Heart right ventricle (tissue), 16 donors: ENCODE data around the gene TTC38. TPM values are rescaled to one million over a fixed set of nuclear protein-coding genes. Genes with fewer than 3 reads are reported as not detected.

ENCODE experiments used
- ATAC-seq, 8 donors: fragments of 200-7000 bp; cut with Tn5 transposase; one replicate each; pipeline ENCODE4 v1.9.1; 2020; ENCODE audit warnings: mild to moderate bottlenecking in 8 of 8, moderate library complexity in 8 of 8, moderate number of reproducible peaks in 1 of 8
- DNase-seq, 2 donors: peaks; one replicate each; pipeline ENCODE4 v3.0.0-alpha.2; 2020
- H3K27ac ChIP-seq, 10 donors: fragments of 200-600 bp; sonication (generic) in 2 of 10; one replicate each; pipeline versions ENCODE4 v1.5.0 to v1.8.0; 2020 to 2022; ENCODE audit warnings: mild to moderate bottlenecking in 3 of 10
- H3K27me3 ChIP-seq, 7 donors: fragments of 200-600 bp; one replicate each; pipeline ENCODE4 v1.8.0; 2021 to 2022; ENCODE audit warnings: mild to moderate bottlenecking in 2 of 7
- H3K36me3 ChIP-seq, 9 donors: fragments of 200-600 bp; sonication (generic) in 1 of 9; one replicate each; pipeline versions ENCODE4 v1.5.0 to v1.8.0; 2020 to 2022; ENCODE audit warnings: mild to moderate bottlenecking in 2 of 9
- H3K4me1 ChIP-seq, 9 donors: fragments of 200-600 bp; sonication (generic) in 1 of 9; one replicate each; pipeline versions ENCODE4 v1.5.0 to v1.8.0; 2020 to 2022; ENCODE audit warnings: mild to moderate bottlenecking in 4 of 9
- H3K4me3 ChIP-seq, 10 donors: fragments of 200-600 bp; sonication (generic) in 2 of 10; one replicate each; pipeline versions ENCODE4 v1.5.0 to v1.8.0; 2020 to 2022; ENCODE audit warnings: mild to moderate bottlenecking in 7 of 10, moderate library complexity in 2 of 10
- H3K9me3 ChIP-seq, 11 donors: fragments of 200-600 bp in 10 of 11; sonication (generic) in 2 of 11; one replicate each; pipeline versions ENCODE4 v1.5.0 to v1.8.0; 2013 to 2022; ENCODE audit warnings: mild to moderate bottlenecking in 2 of 11, control low read depth in 1 of 11, moderate library complexity in 1 of 11
- CTCF ChIP-seq, 9 donors: fragments of 200-600 bp; sonication (generic) in 2 of 9; IDR thresholded peaks; one replicate each; pipeline versions ENCODE4 v1.5.0 to v1.8.0; 2021 to 2022; ENCODE audit warnings: antibody characterized with exemption in 9 of 9, mild to moderate bottlenecking in 5 of 9, moderate library complexity in 1 of 9
- WGBS, 2 donors: extraction: QIAGEN DNeasy Blood & Tissue Kit; methylation state at CpG; one replicate each; pipeline ENCODE4 v1.1.7; 2013; ENCODE audit warnings: inconsistent platforms in 1 of 2; 5-methylcytosine and 5-hydroxymethylcytosine counted together
- intact Hi-C, 10 donors: fragments of 100-400 bp; cut with DNase I; formaldehyde crosslinking; loops; one replicate each; pipeline versions ENCODE4 v1.11.1 to v1.14.2; 2022
- polyA plus RNA-seq, 2 donors: library from polyadenylated mRNA; stranded (reverse); fragments of 200-250 nt; gene quantifications; one replicate each; pipeline ENCODE4 v1.2.3, GENCODE V29; 2013
- total RNA-seq, 10 donors: library from RNA; stranded (reverse); fragmentation: NEBNext Ultra II Directional in 3 of 10; extraction: Animal tissue kit (Norgen Biotek cat#: 25700) in 3 of 10; gene quantifications; one replicate each; pipeline versions ENCODE4 v1.2.1 to v1.2.4, GENCODE V29; 2021 to 2023
- donor health status: Arrhythmogenic right ventricular cardiomyopathy.
- donor health status: ischemic (EF 13 %, LVEDD 7.1; RV severe dilation, severe dysfunction).
- donor health status: healthy with polysubstance abuse.
- donor health status: DM: no; HTN: yes; CAD: no.
- donor health status: DM: no; HTN: no; CAD: no.
- donor health status: ischemic (EF 25% LVEDD 6.9; RV normal size, moderate dysfunction).
- donor health status: ischemic (EF 25% LVEDD 5.7; RV mildly dilated, moderate dysfunction).
- donor health status: healthy.
- donor health status: DM: yes; HTN: yes; CAD: no.
- donor health status: Ischemic cardiomyopathy.
- donor health status: ischemic (EF 35%, LVEDD 5.7; RV mildly dilated, moderate dysfunction).
- donor health status: nonischemic (EF 11% LVEDD 7.7; RV severe dilation, severe dysfunction).
- donor health status: DM: yes; HTN: yes; CAD: no.
- donor health status: PGD.
- donor health status: ischemic (EF 29% LVEDD 5.4; RV normal size, mild dysfunction).
- donor health status: nonischemic (EF 23%, LVEDD 6.1; RV moderate dilation, normal function).

TTC38 gene
- total and polyA plus RNA-seq, 12 donors: 20.5 to 29.2 (median 26.1) TPM

- peaks cover 10 to 43% (median 31%) of the 10 kb centered on the region in 9 donors for H3K4me1 ChIP-seq
- intact Hi-C loops: no loop called here
- peaks cover 0 to 85% (median 44%) of the 10 kb centered on the region in 9 donors for H3K36me3 ChIP-seq
- TF ChIP-seq CTCF (IDR thresholded peaks at IDR 0.05): no peak
- 50 to 52% methylated on average over 24 of the region's 24 CpGs for WGBS, 2 donors
- peak; percentile 32 to 78 (median 58) for ATAC-seq
- H3K27me3 ChIP-seq: no peaks in the 10 kb centered on the region
- H3K27ac ChIP-seq: peak overlapping the region; percentile 26 to 90 (median 76)
- H3K9me3 ChIP-seq: peaks cover 0 to 12% (median 0%) of the 10 kb centered on the region in 11 donors
- H3K4me3 ChIP-seq: peak overlapping the region in 8 of 10 donors; percentile 1 to 47 (median 36)
- DNase-seq: peak in 1 of 2 donors; percentile 47
Observed at GRCh38 chr22:46287873-46288751, 20.3 kb downstream of the TTC38 start.

GRCh38 chr22:46288846-46289243 lies 21.0 kb downstream of the TTC38 start:
- TF ChIP-seq CTCF (IDR thresholded peaks at IDR 0.05): no peak
- ATAC-seq (no peak), DNase-seq (no peak)
- intact Hi-C loops: no loop called here
- Histone ChIP-seq H3K9me3 (peaks cover 0 to 12% (median 0%) of the 10 kb centered on the region in 11 donors), H3K4me3 (peak overlapping the region in 1 of 10 donors; percentile 42), H3K27me3 (no peaks in the 10 kb centered on the region), H3K36me3 (peaks cover 0 to 85% (median 42%) of the 10 kb centered on the region in 9 donors), H3K27ac (peak overlapping the region in 9 of 10 donors; percentile 26 to 90 (median 79)), H3K4me1 (peaks cover 10 to 43% (median 31%) of the 10 kb centered on the region in 9 donors)
- 85 to 87% methylated on average over 7 of the region's 7 CpGs for WGBS, 2 donors

GRCh38 chr22:46289244-46289891 lies 21.6 kb downstream of the TTC38 start:
- H3K27me3 ChIP-seq: no peaks in the 10 kb centered on the region
- ATAC-seq (peak in 3 of 8 donors; percentile 5 to 20 (median 19)), DNase-seq (no peak)
- WGBS, 2 donors: 78 to 82% methylated on average over 33 of the region's 33 CpGs
- no peak for TF ChIP-seq CTCF (IDR thresholded peaks at IDR 0.05)
- peaks cover 0 to 12% (median 0%) of the 10 kb centered on the region in 11 donors for H3K9me3 ChIP-seq
- H3K4me3 ChIP-seq: no peak overlapping the region
- H3K36me3 ChIP-seq: peaks cover 0 to 80% (median 37%) of the 10 kb centered on the region in 9 donors
- H3K27ac ChIP-seq: peak overlapping the region in 9 of 10 donors; percentile 50 to 90 (median 71)
- peaks cover 10 to 43% (median 31%) of the 10 kb centered on the region in 9 donors for H3K4me1 ChIP-seq
- intact Hi-C loops: no loop called here
